Fibroblast of lung (primary cell): ENCODE data around the gene KCTD3.

Source experiments
- EZH2 ChIP-seq: IDR thresholded peaks from 2 replicates; pipeline ENCODE4 v1.5.1; 2012; ENCODE audit warnings: low read length, control low read depth, mild to moderate bottlenecking; ENCODE audit errors: missing control alignments
- TF ChIP-seq, protein P1 (sequence below), 2 donors: IDR thresholded peaks in 1 of 2; conservative IDR thresholded peaks in 1 of 2; 1 replicate in 1 of 2; 2 replicates in 1 of 2; pipeline ENCODE4 v1.5.1; 2011 to 2012; ENCODE audit warnings: low read length in 2 of 2, control low read depth in 1 of 2, inconsistent platforms in 1 of 2, low read depth in 1 of 2, mild to moderate bottlenecking in 1 of 2

GRCh38 chr1:215526147-215526845, 40.8 kb upstream of the KCTD3 start:
- TF ChIP-seq, protein P1, sequence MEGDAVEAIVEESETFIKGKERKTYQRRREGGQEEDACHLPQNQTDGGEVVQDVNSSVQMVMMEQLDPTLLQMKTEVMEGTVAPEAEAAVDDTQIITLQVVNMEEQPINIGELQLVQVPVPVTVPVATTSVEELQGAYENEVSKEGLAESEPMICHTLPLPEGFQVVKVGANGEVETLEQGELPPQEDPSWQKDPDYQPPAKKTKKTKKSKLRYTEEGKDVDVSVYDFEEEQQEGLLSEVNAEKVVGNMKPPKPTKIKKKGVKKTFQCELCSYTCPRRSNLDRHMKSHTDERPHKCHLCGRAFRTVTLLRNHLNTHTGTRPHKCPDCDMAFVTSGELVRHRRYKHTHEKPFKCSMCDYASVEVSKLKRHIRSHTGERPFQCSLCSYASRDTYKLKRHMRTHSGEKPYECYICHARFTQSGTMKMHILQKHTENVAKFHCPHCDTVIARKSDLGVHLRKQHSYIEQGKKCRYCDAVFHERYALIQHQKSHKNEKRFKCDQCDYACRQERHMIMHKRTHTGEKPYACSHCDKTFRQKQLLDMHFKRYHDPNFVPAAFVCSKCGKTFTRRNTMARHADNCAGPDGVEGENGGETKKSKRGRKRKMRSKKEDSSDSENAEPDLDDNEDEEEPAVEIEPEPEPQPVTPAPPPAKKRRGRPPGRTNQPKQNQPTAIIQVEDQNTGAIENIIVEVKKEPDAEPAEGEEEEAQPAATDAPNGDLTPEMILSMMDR (conservative IDR thresholded peaks at IDR 0.05 in 1 of 2, IDR thresholded peaks at IDR 0.05 in 1 of 2; ENCODE audit: low read depth in 1 of 2, low read length in 2 of 2) = peak; percentile 46 to 50
- no peak for TF ChIP-seq EZH2
